Forelimb muscle (tissue), 1 donor: Measurements from ENCODE around the gene TOM1L1. TPM values are rescaled to one million over a fixed set of nuclear protein-coding genes. Genes with fewer than 3 reads are reported as not detected.

Source experiments
- DNase-seq: peaks from one replicate; pipeline ENCODE4 v3.0.0-alpha.2; 2013; ENCODE audit warnings: low read depth
- polyA plus RNA-seq: library from polyadenylated mRNA; unstranded; fragments of 120-200 nt; gene quantifications from one replicate; pipeline ENCODE4 v1.2.1, GENCODE V29; 2013; ENCODE audit not compliant: insufficient read length

TOM1L1 gene
- polyA plus RNA-seq, 1 donor = 5.7 TPM

- no peak for DNase-seq
Measured at GRCh38 chr17:54947396-54947795, 46.7 kb downstream of the TOM1L1 start.

GRCh38 chr17:54948380-54948779 lies 47.7 kb downstream of the TOM1L1 start:
- DNase-seq = no peak

DNA sequence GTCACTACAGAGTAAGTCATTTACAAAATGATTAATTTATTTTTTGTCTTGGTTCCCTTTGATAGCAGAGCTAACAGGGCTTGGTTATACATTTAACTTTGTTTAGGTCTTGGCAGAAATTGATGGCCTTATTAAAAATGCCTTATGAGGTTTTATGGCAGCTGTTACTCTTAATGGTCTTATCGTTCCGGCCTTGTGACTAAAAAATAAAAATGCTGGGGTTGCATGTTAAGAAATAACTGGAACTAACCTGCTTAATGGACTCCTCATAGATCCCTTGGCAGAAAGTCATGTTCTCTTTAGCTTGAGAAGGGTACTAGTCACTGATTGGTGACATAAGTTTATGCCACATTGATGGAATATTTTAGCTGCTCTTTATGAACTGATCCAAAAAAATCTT lies 49.5 kb downstream of the TOM1L1 start:
- no peak for DNase-seq

DNA sequence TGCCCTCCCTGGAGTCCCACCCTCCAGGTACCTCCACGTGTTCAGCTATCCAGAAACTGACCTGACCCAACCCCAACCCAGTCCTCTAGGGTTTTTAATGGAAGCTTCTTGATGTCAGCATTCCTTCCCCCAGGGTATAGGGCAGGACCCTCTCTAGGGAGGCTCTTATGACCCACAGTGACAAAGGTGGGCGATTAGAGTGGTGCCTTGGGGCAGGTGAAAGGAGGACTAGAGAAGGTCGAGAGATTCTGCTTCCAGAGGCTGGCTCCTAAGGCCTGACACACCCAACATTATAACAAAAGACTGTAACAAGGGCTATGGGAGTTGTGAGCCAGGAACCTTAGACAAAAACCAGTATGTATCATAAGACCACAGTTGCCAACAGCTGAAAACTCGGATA lies 50.6 kb downstream of the TOM1L1 start:
- no peak for DNase-seq

GRCh38 chr17:54956791-54957190 lies 56.1 kb downstream of the TOM1L1 start:
- DNase-seq = no peak

DNA sequence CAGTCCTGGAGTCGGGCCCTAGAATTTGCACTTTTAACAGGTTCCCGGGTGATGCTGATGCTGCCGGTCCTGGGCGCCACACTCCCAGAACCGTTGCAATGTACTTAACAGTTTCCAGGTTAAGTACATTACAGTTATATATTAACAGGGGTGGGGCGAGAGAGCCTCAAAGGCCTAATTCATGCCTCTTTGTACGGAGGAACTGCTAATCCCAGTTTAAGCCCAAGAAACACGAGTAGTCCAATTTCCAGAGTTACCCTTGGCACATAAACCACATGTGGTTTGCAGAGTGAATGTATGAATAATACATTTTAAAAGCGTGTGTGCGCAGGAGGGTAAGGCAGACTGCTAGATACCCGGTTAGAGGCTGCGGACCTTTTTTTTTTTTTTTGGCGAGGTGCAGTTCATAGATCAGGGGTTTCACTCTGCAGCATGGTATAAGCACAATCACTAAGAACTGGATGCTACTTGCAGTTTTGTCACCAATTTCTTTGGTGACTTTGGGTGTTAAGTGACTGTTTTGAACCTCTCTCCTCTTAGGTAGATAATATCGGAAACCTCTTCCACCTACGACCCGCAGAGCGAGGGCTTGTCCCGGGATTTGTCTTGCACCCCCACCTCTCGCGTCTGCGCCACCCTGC lies 67.1 kb downstream of the TOM1L1 start:
- DNase-seq = no peak

DNA sequence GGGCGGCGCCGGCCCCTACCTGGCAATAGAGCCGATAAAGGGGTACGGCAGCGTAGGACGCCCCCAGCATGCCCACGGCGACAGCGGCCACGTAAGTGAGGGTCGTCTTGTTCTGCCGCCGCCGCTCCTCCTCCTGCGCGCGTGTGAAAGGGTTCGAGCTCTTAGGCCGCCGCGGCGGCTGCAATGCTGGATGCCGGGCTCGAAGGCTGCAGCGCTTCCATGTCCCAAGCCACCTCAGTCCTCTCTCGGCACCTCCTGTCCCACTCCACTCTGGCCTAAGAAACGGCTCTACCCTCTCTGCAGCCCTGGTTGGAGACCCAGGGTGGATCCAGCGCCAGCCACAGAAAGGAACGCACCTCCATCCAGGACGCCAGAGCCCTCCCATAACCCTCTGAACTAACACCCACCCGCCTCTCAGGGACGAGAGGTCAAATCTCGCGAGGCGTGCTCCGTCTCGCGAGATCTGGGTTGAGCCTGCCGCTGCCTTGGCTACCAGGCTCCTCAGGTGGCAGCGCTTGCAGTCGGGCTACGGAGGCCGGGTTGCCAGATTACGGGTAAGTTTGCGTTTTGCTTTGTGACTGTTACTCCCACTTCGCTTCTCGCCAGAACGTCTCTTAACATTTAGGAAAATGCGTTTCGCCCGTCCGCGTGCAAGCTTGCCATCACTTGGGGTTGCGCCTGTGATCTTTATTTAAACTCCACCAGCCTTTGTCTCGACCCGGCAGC lies 67.8 kb downstream of the TOM1L1 start, which contains the start of the genes COX11 and STXBP4:
Gene COX11 (minus strand): TSS at position 393 of the 726 bp plus-strand sequence. CDS start 8 bp downstream, at position 385.
Gene STXBP4 (plus strand): TSS at position 504 of the 726 bp plus-strand sequence. CDS start 17,455 bp downstream, outside the sequence.
- DNase-seq = peak; percentile 95

GRCh38 chr17:54968988-54969332 lies 68.3 kb downstream of the TOM1L1 start:
- DNase-seq = no peak

DNA sequence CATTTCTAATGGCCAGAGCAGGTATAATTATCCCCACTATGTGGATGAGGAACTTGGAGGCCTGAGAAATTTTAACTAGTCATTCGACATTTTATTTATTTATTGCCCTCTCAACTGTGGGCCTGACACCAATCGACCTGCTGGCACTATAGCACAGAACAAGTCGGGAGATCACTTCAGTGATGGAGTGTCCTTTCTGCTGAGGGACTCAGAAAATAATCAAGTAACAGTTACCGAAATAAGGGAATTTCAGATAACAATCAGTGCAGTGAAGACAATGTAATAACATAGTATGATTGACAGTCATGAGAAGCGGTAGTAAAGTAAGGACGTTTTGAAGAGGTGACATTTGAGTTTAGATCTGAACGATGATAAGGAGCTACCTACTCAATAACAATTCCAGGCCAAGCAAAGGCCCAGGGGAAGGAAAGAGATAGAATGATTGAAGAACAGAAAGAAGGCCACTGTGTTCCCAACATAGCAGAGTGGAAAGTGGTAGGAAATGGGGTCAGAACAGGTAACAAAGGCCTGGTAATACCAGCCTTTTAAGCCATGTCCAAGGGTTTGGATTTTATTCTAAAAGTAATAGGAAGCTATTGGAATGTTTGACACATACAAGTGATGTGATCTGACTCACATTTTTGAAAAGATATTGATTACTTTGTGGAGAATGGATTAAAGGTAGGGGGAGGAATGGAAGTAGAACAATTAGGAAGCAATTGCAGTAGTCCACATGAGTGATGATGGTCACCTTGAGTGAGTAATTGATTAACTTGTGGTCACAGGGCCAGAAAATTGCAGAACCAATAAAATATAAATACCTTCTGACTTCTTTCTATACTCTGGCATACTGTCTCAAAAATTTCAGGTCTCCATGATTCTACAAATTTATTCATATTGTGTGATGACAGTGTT lies 69.3 kb downstream of the TOM1L1 start:
- no peak for DNase-seq

- DNase-seq = no peak
Measured at GRCh38 chr17:54971147-54971546, 70.5 kb downstream of the TOM1L1 start.

DNA sequence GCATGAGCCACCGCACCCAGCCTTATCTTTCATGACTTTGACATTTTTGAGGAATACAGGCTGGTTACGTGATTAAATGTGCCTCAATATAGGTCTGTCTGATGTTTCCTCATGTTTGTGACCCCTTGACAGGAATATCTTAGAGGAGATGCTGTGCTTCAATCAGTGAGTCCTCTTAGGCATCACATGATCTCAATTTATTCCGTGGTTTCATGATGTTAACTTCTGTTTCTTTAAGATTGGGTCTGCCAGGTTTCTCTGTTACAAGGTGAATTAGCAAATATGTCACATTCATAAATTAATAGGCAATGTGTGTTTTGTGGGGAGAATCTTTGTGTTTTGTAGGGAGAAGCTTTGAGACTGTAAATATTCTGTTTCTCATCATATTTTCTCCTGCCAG lies 71.2 kb downstream of the TOM1L1 start:
- no peak for DNase-seq

GRCh38 chr17:54972406-54973138 lies 71.9 kb downstream of the TOM1L1 start:
- DNase-seq = no peak

- no peak for DNase-seq
Measured at GRCh38 chr17:54974759-54975158, 74.1 kb downstream of the TOM1L1 start.

GRCh38 chr17:54976316-54976715 lies 75.7 kb downstream of the TOM1L1 start:
- no peak for DNase-seq

DNA sequence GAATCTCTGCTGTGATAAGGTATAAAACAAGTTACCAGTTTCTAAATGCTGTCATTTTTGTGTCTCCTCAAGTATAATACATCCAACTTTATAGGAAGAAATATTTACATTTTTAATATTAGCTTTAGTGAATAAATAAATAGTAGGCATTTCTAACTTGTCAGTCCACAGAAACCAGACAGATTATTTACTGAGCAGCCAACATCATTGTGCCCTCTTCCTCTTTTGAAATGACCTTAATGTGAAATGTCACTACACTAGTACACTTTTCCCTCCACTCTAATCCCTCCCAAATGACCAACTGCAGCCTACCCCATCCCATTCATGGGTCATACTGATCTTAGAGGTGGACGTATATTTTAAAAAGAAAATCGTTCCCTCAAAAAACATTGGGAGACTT lies 77.1 kb downstream of the TOM1L1 start:
- DNase-seq = no peak

DNA sequence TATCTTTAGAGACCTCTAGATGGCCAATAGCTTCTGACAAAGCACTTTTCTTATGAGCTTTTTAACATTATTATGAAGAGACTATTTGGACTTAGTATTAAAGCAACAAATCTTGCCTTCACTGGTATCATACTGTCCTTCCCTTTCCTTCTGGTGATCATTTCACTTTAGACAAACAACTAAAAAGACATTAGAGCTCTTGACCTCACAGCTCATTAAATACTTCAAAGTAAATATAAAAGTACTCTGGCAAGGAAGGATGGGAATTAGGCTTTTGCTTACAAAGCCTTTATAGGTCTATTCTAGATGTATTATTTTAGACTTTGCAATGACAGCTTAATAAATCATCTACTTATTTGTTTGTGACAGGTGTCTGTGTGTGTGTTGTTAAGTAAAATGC lies 79.0 kb downstream of the TOM1L1 start:
- no peak for DNase-seq

DNA sequence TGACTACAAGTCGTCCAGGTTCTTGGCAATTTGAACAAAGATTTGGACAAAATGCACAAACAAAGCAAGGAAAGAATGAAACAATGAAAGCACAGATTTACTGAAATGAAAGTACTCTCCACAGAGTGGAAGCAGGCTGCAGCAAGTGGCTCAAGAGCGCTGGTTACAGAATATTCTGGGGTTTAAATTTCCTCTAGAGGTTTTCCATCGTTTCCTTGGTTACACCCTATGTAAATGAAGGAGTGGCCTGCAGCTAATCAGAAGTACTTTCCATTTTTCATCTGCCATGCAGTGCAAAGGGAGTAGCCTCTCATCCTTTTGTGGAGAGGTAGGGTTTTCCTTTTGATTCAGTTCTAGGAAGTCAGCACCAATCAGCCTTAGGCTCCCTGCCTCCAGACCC lies 79.7 kb downstream of the TOM1L1 start:
- no peak for DNase-seq

DNA sequence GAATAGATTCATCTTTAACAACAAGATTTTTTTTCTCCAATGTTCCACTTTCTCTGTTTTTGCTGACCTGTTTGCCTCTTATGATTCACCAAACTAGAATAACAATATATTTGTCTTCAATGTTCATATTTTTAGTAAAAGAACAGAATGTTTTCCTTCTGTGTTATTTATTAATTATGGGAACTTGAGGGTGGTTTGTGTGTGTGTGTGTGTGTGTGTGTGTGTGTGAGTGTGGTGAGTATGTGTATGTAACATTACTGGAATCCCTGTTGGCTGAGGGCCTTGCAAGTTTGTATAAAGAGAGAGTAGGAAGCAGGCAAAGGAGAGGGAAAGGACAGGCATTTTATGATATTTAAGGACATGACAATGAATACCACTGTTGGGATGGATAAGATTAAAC lies 81.7 kb downstream of the TOM1L1 start:
- no peak for DNase-seq

- no peak for DNase-seq
Measured at GRCh38 chr17:54983260-54983659, 82.6 kb downstream of the TOM1L1 start.

DNA sequence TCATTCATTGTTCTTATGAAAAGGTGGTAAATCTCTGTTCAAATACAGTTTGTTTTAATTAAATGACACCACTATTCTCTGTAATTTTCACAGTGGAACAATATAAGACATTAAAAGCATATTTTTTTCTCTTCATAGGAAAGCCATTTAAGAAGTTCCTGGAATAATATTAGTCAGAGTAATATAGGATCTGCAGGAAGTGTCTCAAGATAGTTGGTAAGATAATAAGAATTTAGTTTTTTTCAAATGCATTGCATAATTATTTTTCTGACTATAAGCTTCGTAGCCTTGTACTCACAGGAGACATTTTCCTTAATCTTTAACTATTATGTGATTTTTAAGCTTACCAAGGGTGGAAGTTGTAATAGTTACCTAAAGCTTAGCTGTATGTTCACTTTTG lies 84.8 kb downstream of the TOM1L1 start:
- DNase-seq = no peak

DNA sequence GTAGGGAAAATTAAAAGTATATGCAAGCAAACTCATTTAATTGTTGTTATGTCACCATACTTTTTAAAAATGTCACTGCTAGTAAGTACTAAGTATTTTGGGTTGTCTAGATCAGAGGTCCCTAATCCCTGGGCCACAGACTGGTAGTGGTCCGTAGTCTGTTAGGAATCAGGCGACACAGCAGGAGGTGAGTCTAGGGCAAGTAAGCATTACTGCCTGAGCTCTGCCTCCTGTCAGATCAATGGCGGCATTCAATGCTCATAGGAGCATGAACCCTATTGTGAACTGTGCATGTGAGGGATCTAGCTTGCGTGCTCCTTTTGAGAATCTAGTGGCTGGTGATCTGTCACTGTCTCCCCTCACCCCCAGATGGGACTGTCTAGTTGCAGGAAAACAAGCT lies 89.5 kb downstream of the TOM1L1 start:
- no peak for DNase-seq

DNA sequence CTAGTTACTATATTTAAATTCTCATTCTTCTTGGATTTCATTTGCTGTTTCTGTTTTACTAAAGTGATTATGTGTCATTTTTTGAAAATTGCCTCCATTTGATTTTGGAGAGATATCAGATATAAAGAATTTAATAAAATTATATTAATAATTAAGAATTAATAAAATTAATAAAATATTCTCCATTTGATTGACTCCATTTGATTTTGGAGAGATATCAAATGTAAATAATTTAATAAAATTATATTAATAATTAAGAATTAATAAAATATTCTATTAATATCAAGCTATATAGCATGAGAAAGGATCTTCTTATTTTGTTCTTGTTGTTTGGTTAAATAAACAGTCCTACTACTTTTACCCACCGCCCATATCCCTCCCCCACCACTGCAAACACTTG lies 90.9 kb downstream of the TOM1L1 start:
- no peak for DNase-seq
